ENCODE measurements around the gene CBR1.

DNA sequence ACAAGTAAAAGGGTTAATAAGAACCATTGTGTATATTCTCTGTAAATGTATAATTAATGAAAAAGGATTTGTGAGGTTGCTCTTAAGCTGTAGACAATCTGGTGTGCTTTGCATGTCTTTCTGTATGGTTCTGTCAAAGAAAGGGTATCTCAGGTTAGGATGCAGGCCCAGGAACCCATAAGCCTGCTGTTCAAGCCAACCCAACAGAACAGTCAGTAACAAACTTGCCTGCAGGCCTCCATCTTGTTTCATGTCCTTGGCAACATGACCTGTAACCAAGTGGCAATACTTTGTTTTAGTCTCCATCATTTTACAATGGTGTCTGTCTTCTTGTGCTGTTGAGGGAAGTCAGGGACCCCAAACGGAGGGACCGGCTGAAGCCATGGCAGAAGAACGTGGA is 29.2 kb downstream of the CBR1 start:
- TF ChIP-seq, protein P1, sequence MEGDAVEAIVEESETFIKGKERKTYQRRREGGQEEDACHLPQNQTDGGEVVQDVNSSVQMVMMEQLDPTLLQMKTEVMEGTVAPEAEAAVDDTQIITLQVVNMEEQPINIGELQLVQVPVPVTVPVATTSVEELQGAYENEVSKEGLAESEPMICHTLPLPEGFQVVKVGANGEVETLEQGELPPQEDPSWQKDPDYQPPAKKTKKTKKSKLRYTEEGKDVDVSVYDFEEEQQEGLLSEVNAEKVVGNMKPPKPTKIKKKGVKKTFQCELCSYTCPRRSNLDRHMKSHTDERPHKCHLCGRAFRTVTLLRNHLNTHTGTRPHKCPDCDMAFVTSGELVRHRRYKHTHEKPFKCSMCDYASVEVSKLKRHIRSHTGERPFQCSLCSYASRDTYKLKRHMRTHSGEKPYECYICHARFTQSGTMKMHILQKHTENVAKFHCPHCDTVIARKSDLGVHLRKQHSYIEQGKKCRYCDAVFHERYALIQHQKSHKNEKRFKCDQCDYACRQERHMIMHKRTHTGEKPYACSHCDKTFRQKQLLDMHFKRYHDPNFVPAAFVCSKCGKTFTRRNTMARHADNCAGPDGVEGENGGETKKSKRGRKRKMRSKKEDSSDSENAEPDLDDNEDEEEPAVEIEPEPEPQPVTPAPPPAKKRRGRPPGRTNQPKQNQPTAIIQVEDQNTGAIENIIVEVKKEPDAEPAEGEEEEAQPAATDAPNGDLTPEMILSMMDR (IDR thresholded peaks at IDR 0.05), result no peak
- no peak for TF ChIP-seq POLR2A (IDR thresholded peaks at IDR 0.05)

Measured in adrenal gland (tissue), 5 donors.